ENCODE data around the gene LYPD6B.

The LYPD6B gene

GRCh38 chr2:149129433-149129832 is 90.9 kb downstream of the LYPD6B start:
- DNase-seq, result peak; percentile 61

DNA sequence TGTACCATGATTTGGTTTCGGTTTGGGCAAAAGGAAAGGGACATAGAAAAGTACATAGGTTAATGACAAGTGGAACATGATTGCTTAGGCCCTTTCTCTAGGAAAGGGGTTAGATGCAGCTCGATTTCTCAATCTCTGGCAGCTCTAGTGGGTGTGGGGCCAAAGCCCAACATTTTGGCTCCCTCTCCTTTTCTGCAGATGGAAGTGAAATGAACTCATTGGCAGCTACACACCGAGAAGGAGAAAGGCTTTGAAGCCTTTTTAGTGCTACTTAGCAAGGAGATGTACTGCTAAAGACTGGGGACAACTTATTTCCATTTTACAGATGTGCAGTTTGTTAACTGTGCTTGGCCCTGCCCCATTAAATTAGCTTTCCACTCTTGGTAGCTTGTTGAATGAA is 93.8 kb downstream of the LYPD6B start:
- no peak for DNase-seq

- no peak for DNase-seq
Measured at GRCh38 chr2:149132901-149133300, 94.4 kb downstream of the LYPD6B start.

GRCh38 chr2:149134335-149134923 is 95.9 kb downstream of the LYPD6B start:
- DNase-seq, result no peak

DNA sequence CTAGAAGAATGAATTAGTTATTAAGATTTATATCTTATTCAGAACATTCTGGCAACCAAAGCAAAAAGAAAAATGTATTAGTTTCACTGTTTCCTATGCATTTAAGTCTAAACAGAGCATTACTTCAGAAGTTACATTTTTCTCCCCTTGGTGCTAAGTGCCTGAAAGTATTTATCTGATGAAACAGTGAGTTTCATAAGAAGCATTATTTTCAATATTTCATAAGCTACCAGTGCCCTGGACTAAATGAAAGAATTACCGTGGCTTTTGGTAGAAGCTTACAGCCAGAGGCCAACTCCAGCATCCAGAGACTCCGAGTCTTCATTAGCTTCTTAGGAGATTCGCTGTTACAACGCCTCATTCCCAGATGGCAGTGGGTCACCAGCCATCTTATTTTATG is 97.6 kb downstream of the LYPD6B start:
- no peak for DNase-seq

DNA sequence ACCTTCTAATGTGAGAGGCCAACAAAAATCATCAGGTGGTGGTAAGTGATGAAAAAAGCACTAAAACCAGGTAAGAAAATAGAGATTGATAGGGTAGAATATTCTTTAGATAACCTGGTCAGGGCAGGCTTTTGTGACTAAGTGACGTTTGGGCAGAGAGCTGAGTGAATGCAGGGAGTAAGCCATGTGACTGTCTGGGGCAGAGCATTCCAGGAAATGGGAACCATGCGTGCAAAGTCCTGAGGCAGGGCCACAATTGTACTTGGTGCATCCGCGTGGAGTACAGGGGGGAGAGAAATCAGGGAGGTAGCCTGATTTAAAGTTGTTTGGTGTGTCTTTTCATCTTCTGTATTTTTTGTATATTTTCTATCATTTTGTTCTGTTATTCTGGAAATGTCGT is 102.5 kb downstream of the LYPD6B start:
- DNase-seq, result no peak

DNA sequence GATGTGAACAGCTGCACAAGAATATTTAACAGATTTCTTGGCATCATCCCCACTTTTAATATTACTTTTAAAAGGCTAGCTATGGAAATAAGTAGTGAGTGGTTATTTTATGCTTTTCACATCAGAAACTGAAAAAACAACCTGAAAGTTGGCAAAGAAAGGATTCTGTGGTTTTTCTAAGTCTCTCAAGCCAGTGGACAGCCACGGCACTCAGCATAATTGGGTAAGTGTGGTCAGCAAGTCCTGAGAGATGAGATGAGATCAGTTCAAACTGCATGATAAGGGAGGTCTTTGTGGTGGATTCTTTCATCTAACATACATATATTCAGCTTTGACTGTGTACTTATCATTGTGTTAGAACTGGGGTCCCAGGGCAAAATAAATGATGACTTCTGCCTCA is 105.2 kb downstream of the LYPD6B start:
- peak; percentile 10 for DNase-seq

DNA sequence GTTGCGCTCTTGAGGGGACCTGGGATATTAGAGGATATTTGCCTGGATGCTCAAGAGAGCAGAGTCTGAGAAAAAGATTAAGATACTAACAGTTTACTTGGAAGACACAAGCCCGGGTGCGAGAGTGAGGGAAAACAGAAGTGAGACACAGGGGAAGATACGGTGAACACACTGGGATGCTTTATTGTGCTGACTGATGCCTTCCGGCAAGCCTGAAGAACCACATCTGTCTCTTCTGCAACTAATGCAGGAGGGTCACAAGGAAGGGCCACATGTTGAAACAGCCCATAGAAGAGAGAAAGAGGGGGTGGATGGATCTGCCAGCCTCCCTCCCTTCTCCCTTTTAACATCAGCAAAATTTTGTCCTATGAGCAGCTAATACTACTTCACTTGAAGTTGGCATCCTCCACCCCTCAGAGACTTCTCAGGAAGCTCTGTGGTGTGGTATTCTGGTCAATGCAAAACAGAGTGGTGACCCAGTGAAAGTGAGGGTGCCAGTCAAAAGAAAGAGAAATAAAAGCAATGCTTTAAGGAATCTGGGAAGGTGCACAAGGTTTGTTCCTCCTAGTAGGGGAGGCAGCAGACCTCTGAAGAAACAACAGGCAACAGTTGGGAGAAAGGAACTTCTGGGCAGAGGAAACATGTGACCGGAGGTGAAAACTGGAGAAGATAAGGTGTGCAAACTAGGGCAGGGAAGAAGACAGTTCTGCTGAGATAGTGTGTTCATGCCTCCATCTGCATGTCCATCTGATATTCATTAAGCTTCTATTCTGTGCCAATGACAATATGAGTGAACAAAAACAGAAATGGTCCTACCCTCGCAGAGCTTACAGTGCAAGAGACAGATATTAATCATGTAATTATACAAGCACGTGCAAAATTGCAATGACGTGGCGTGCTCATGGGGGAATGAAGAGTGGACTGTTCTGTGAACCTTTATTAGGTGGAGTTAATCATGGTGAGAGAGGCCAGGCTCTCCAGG is 107.1 kb downstream of the LYPD6B start:
- DNase-seq, result no peak

- DNase-seq, result no peak
Measured at GRCh38 chr2:149146876-149147275, 108.4 kb downstream of the LYPD6B start.

GRCh38 chr2:149148194-149149006 is 109.9 kb downstream of the LYPD6B start:
- no peak for DNase-seq

DNA sequence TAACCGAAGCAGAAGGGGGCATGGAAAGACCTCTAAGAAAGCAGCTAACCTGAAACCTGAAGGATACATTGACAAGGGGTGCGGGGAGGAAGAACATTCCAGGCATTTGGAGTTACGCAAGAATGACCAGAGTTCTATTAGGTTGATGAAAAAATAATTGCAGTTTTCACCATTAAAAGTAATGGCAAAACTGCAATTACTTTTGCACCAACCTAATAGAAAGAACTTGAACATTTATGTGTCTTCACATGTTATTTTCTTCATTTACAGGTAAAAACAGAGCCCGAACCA is 110.5 kb downstream of the LYPD6B start:
- DNase-seq, result no peak

DNA sequence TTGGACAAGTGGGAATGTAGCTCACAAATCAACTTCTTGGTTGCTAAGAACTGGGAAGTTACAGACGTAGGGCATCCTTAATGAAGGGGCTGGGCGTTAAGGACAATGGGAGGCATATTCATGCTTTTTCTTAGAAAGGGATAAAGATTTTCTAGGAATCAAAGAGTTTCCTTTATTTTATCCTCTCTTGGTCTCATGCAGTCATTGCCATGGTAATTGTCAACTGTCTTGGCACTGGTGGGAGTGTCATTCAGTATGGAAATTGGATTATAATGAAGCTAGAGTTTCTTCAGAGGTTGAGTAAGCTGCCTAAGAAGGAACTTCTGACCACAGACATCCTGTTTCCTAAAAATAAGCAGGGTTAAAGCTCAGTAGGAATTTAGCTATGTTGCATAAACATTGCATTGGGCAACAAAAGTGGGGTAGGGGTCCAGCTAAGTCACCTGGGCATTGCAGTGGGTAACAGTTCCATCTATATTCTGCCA is 114.0 kb downstream of the LYPD6B start:
- no peak for DNase-seq

DNA sequence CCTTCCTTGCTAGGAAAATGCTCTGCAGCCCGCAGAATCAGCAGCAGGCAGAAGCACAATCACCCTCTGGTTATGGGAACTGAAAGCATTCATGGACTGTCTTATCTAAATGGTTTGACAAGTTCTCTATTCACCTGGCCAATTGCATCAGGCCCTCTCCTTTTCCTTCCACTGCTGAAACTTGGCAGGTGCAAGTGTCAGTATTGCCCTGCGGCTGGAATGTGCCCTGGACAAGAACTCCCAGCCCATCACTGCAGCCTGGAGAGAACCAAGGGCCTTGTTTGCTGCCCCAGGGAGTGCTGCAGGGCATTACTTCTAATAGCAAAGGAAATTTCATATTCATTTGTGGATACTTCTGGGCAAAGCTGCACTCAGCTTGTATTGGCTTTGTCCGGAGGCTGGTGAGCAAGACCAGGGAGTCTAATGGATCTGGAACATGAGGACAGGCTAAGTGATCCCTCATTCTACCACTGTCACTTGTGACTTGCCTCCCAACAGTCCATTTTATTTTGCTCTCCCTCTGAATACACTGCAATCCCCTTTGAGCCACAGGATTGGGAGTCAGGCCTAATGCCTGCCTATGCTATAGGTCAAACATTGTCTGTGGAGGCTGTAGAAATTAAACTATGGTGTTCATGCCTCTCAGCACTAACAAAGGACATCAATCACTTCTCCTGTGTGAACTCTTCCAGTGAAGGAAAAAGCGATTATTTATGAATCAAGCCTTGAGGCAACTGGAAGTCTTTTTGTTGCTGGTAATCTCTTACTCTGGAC is 116.9 kb downstream of the LYPD6B start:
- DNase-seq, result peak; percentile 55

DNA sequence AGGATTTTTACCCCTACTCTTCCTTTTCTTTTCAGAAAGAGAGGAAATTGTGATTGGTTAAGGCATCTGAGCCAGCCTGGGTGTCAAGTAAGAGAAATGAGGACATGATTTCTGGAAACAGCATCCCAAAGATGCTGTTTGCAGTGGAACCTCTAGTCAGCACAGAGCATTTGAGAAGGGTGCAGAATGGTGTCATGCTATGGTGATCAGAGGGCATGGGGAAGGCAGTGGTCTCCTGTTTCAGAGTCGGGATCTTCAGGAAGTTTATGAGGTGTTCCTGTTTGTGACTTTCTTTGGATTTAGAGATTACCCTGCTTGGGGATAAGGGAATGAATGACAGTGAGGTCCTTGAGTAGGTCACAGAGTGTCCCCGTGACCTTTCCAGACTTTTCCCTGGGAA is 117.5 kb downstream of the LYPD6B start:
- DNase-seq, result no peak

- no peak for DNase-seq
Measured at GRCh38 chr2:149156971-149157740, 118.7 kb downstream of the LYPD6B start.

DNA sequence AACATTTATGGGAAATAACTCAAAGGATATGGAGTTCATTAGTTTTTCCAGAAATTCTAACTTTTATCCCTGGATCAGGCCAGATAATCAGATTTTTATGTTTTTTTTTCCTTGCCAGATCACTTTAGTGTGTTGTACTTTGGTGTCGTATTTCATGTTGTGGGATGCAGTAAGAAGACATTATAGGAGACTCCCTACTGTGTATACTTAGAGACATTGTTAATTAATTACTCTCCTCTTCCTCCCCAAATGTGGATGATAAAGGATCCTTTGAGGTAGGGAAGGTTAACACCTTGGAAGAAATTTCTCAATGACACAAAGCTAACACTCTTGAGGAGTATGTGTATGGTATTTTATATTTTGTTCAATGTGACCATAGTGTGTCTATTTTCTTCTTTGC is 120.5 kb downstream of the LYPD6B start:
- no peak for DNase-seq

- peak; percentile 12 for DNase-seq
Measured at GRCh38 chr2:149160195-149160594, 121.7 kb downstream of the LYPD6B start.

- peak; percentile 53 for DNase-seq
Measured at GRCh38 chr2:149160701-149161217, 122.3 kb downstream of the LYPD6B start.

GRCh38 chr2:149161481-149162225 is 123.2 kb downstream of the LYPD6B start:
- DNase-seq, result peak; percentile 55

- DNase-seq, result peak; percentile 78
Measured at GRCh38 chr2:149164296-149164695, 125.8 kb downstream of the LYPD6B start.

DNA sequence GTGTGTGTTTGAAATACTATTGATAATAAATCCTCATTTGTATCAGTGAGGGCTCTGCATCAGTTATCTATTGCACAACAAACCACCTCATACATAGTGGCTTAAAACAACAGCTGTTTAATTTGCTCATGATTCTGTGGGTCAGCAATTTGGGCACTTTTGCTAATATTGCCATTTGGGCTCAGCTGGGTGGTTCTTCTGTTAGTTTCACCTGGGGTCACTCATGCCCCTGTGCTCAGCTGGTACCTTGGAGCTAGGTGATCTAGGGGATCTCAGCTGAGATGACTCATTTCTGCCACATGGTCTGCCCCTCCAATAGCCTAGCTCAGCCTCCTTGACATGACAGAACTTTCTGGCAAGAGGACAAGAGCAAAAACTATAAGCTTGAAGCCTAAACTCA is 126.3 kb downstream of the LYPD6B start:
- DNase-seq, result peak; percentile 12

All from NCI-H226 (cell line).